ENCODE measurements around the gene TRO. TPM values are rescaled to one million over a fixed set of nuclear protein-coding genes. Genes with fewer than 3 reads are reported as not detected.
A peak's percentile ranks its signal among the peaks of the same experiment; 100 is the strongest.

TRO gene, protein sequence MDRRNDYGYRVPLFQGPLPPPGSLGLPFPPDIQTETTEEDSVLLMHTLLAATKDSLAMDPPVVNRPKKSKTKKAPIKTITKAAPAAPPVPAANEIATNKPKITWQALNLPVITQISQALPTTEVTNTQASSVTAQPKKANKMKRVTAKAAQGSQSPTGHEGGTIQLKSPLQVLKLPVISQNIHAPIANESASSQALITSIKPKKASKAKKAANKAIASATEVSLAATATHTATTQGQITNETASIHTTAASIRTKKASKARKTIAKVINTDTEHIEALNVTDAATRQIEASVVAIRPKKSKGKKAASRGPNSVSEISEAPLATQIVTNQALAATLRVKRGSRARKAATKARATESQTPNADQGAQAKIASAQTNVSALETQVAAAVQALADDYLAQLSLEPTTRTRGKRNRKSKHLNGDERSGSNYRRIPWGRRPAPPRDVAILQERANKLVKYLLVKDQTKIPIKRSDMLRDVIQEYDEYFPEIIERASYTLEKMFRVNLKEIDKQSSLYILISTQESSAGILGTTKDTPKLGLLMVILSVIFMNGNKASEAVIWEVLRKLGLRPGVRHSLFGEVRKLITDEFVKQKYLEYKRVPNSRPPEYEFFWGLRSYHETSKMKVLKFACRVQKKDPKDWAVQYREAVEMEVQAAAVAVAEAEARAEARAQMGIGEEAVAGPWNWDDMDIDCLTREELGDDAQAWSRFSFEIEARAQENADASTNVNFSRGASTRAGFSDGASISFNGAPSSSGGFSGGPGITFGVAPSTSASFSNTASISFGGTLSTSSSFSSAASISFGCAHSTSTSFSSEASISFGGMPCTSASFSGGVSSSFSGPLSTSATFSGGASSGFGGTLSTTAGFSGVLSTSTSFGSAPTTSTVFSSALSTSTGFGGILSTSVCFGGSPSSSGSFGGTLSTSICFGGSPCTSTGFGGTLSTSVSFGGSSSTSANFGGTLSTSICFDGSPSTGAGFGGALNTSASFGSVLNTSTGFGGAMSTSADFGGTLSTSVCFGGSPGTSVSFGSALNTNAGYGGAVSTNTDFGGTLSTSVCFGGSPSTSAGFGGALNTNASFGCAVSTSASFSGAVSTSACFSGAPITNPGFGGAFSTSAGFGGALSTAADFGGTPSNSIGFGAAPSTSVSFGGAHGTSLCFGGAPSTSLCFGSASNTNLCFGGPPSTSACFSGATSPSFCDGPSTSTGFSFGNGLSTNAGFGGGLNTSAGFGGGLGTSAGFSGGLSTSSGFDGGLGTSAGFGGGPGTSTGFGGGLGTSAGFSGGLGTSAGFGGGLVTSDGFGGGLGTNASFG (N-terminal part only)
- total RNA-seq (1 to 10 TPM; 1.0 to 6.2 (median 2.5) TPM), polyA plus RNA-seq (1 to 10 TPM; 1.3 to 2.5 TPM)
- long read RNA-seq, donor 1, partial matches to known transcripts = 3 of 7 reads
- long read RNA-seq, donor 1, other reads (novel, unspliced or antisense) = 4 of 7 reads
- long read RNA-seq, donor 2, partial matches to known transcripts = 1 of 3 reads
- long read RNA-seq, donor 2, other reads (novel, unspliced or antisense) = 2 of 3 reads
- long read RNA-seq, donor 3, partial matches to known transcripts = 0 of 2 reads
- long read RNA-seq, donor 3, other reads (novel, unspliced or antisense) = 1 of 2 reads

DNA sequence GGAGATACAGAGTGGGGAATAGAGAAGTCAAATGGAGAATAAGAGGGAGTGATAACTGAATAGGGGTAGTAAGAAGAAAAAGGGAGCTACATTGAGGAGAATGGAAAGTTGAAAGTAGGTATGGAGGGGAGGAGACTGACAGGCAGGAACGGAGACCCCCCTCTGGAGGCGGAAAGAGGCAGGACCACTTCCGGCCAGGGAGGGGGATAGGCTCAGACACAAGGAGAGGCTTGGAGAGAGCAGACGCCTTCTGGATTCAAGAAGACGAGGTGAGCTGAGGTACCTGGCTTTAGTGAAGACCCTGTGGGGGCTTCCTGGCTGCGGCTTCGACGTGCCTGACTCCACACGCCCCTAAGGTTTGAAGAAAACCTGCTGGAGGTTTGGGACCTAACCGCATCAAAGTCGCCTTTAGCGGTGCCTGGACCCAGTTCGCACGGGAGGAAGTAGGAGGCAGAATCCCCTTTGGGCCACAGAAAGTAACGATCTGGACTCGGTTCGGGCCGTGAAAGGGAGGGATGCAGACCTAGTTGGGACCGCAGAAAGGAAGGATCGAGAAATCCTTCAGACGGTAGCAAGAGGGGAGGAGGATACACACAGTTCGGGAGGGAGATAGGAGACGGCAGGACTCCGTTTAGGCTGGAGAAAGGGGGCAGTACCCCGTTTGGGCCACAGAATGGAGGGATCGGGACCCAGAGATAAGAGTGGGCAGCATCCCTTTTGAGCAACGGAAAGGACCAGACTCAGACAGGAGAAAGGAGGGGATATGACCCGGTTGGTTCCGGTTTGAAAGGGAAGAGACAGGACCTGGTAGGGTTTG lies at the start of gene TRO:
Gene TRO, plus strand, starts transcription at position 215 of the 817 bp plus-strand sequence. CDS start 1,423 bp downstream, outside the sequence.
- intact Hi-C loops (cut with DNase I) = no loop called here
- H3K4me3 ChIP-seq = peak within 1 kb of the TSS; percentile 17 to 67 (median 51)
- peak in 1 of 4 donors; percentile 51 for ATAC-seq

DNA sequence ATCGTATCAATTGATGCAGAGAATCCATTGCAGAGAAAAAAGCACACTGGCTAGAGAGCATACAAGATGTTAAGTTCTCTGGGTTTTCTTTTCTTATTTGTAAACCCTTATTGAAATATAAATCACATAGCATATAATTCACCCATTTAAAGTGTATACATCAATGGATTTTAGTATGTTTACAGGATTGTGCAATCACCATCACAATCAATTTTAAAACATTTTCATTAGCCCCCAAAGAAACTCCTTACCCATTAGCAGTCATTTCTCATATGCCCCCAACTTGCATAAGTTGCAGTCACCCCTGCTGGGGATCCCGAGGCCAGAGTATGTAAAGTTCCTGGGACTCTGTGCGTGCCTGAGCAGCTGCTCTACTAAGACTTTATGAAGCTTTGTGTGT lies 34.9 kb upstream of the TRO start:
- H3K4me1 ChIP-seq = no peaks in the 10 kb centered on the region
- H3K27ac ChIP-seq = no peak overlapping the region
- H3K9me3 ChIP-seq = peaks cover 0 to 5% (median 0%) of the 10 kb centered on the region in 12 donors
- no peak for TF ChIP-seq POLR2A (IDR thresholded peaks at IDR 0.05)
- TF ChIP-seq, protein P1, sequence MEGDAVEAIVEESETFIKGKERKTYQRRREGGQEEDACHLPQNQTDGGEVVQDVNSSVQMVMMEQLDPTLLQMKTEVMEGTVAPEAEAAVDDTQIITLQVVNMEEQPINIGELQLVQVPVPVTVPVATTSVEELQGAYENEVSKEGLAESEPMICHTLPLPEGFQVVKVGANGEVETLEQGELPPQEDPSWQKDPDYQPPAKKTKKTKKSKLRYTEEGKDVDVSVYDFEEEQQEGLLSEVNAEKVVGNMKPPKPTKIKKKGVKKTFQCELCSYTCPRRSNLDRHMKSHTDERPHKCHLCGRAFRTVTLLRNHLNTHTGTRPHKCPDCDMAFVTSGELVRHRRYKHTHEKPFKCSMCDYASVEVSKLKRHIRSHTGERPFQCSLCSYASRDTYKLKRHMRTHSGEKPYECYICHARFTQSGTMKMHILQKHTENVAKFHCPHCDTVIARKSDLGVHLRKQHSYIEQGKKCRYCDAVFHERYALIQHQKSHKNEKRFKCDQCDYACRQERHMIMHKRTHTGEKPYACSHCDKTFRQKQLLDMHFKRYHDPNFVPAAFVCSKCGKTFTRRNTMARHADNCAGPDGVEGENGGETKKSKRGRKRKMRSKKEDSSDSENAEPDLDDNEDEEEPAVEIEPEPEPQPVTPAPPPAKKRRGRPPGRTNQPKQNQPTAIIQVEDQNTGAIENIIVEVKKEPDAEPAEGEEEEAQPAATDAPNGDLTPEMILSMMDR (IDR thresholded peaks at IDR 0.05) = no peak
- no peak overlapping the region for H3K4me3 ChIP-seq
- peaks cover 0 to 18% (median 0%) of the 10 kb centered on the region in 9 donors for H3K27me3 ChIP-seq
- DNase-seq (no peak), ATAC-seq (no peak)
- no peaks in the 10 kb centered on the region for H3K36me3 ChIP-seq
- WGBS, 4 donors = 69 to 84% (median 73%) methylated on average over 3 of the region's 3 CpGs
- intact Hi-C loops (cut with DNase I) = no loop called here

More for the DNA sequence above, at the start of gene TRO:
- Histone ChIP-seq H3K27ac (peak within 1 kb of the TSS in 2 of 12 donors; percentile 5 to 13), H3K9me3 (no peaks in the 10 kb centered on the region), H3K27me3 (peaks cover 0 to 6% (median 0%) of the 10 kb centered on the region in 9 donors), H3K36me3 (no peaks in the 10 kb centered on the region), H3K4me1 (peaks cover 0 to 5% (median 0%) of the 10 kb centered on the region in 12 donors)
- 1 to 40% (median 19%) methylated on average over 29 of the region's 29 CpGs for WGBS, 4 donors
- no peak for TF ChIP-seq POLR2A (IDR thresholded peaks at IDR 0.05)
- TF ChIP-seq, protein P1 (IDR thresholded peaks at IDR 0.05) = no peak
- no peak for DNase-seq

DNA sequence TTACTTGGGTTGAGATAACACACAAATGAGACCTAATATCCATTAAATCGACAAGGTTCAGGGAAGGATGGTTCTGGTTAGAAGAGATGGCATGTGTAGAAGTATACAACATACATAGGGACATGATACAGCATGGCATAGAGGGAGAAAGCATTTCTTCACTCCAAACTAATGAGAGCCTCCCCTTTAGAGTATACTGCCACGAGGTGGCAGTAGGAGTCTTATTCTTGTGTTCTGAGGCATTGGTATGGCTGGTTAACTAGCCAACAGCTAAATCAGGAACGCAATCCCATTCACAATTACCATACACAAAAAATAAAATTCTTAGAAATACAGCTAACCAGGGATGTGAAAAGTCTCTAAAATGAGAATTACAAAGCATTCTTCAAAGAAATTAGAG lies 29.1 kb upstream of the TRO start:
- intact Hi-C loops (cut with DNase I) = loop anchor here in 9 of 10 donors (1.0 to 10.0 kb wide), 7 partner anchors 63 to 171 kb away; no protein-coding TSS in a partner anchor
- Histone ChIP-seq H3K27ac (no peak overlapping the region), H3K4me1 (no peaks in the 10 kb centered on the region), H3K9me3 (peaks cover 0 to 30% (median 0%) of the 10 kb centered on the region in 12 donors), H3K27me3 (peaks cover 0 to 23% (median 0%) of the 10 kb centered on the region in 9 donors), H3K36me3 (no peaks in the 10 kb centered on the region), H3K4me3 (no peak overlapping the region)
- DNase-seq (peak in 2 of 5 donors; percentile 16 to 22), ATAC-seq (peak in 2 of 4 donors; percentile 38 to 48)
- 10 to 21% (median 17%) methylated on average over 3 of the region's 3 CpGs for WGBS, 4 donors
- no peak for TF ChIP-seq POLR2A (IDR thresholded peaks at IDR 0.05)
- TF ChIP-seq, protein P1 (IDR thresholded peaks at IDR 0.05) = peak in 10 of 12 donors; percentile 20 to 60 (median 41)
